Activated CD4-positive, alpha-beta T cell treated with anti-CD3 and anti-CD28 coated beads, Interleukin-2, amount 10 ng/mL, durations not matched to agents 7 days and 5 days (primary cell): Measurements from ENCODE around the gene OLFM3. TPM values are rescaled to one million over a fixed set of nuclear protein-coding genes. Genes with fewer than 3 reads are reported as not detected.

Experiments
- CTCF ChIA-PET: fragments of 350-600 bp; sonication (Branson Sonifier 250); formaldehyde crosslinking; loops from one replicate; lab custom pipeline; 2021; ENCODE audit warnings: antibody characterized with exemption; lab: Charles Lee
- POLR2A ChIA-PET: fragments of 350-600 bp; sonication (Branson Sonifier 250); formaldehyde crosslinking; loops from one replicate; lab custom pipeline; 2021; ENCODE audit warnings: antibody characterized with exemption; lab: Charles Lee
- DNase-seq: peaks from one replicate; pipeline ENCODE4 v3.0.0-alpha.2; 2020
- H3K27ac Mint-ChIP-seq: one replicate; pipeline ENCODE4 v1.8.0; 2021; ENCODE audit warnings: mild to moderate bottlenecking, moderate library complexity, mixed read lengths
- H3K27me3 Mint-ChIP-seq: one replicate; pipeline ENCODE4 v1.8.0; 2021; ENCODE audit warnings: mixed read lengths
- H3K36me3 Mint-ChIP-seq: one replicate; pipeline ENCODE4 v1.8.0; 2021; ENCODE audit warnings: low read depth, mixed read lengths
- H3K4me1 Mint-ChIP-seq: one replicate; pipeline ENCODE4 v1.8.0; 2021; ENCODE audit warnings: mixed read lengths
- H3K4me3 Mint-ChIP-seq: one replicate; pipeline ENCODE4 v1.8.0; 2021; ENCODE audit warnings: mild to moderate bottlenecking, moderate library complexity, mixed read lengths
- H3K9me3 Mint-ChIP-seq: one replicate; pipeline ENCODE4 v1.8.0; 2021; ENCODE audit warnings: mixed read lengths
- total RNA-seq, 2 experiments: library from RNA; stranded (reverse); gene quantifications; one replicate each; pipeline ENCODE4 v1.2.3, GENCODE V29; 2021

OLFM3 gene
- total RNA-seq, 2 experiments from 2014 or later: not detected

- ChIA-PET CTCF (no interaction called here), POLR2A (no interaction called here)
- no peaks in the 10 kb centered on the region for H3K4me1 Mint-ChIP-seq
- no peak for DNase-seq
- H3K27me3 Mint-ChIP-seq: no peaks in the 10 kb centered on the region
- H3K9me3 Mint-ChIP-seq: no peaks in the 10 kb centered on the region
- no peak overlapping the region for H3K27ac Mint-ChIP-seq
- H3K4me3 Mint-ChIP-seq: no peak overlapping the region
- H3K36me3 Mint-ChIP-seq: no peaks in the 10 kb centered on the region
Observed at GRCh38 chr1:101974599-101975274, 22.0 kb downstream of the OLFM3 start.

GRCh38 chr1:101971304-101971703, 25.4 kb downstream of the OLFM3 start:
- Mint-ChIP-seq H3K36me3 (no peaks in the 10 kb centered on the region), H3K27ac (no peak overlapping the region), H3K9me3 (no peaks in the 10 kb centered on the region), H3K27me3 (no peaks in the 10 kb centered on the region), H3K4me1 (no peaks in the 10 kb centered on the region), H3K4me3 (no peak overlapping the region)
- no peak for DNase-seq
- CTCF ChIA-PET: no interaction called here
- POLR2A ChIA-PET: no interaction called here

DNA sequence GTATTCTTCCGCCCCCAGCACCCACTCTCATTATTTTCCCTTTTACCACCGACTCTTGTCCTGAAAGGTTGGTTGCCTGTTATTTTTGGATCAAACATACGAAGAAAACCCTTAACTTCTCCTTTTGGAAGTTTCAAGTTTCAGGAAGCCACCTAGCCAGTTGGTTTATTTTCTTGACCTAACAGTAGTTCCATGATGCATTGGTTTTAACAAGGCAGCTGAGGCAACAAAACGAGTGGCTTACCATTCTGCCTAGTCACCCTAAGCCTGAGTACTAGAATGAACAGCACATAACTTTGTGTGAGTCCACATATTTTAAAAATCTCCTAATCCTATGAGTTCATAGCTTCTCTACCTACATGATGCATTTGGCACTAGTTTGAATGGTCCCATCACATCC, 28.9 kb downstream of the OLFM3 start:
- CTCF ChIA-PET: no interaction called here
- no peak for DNase-seq
- POLR2A ChIA-PET: no interaction called here
- Mint-ChIP-seq H3K27me3 (no peaks in the 10 kb centered on the region), H3K9me3 (no peaks in the 10 kb centered on the region), H3K4me3 (no peak overlapping the region), H3K27ac (no peak overlapping the region), H3K4me1 (no peaks in the 10 kb centered on the region), H3K36me3 (no peaks in the 10 kb centered on the region)

- CTCF ChIA-PET: no interaction called here
- H3K4me1 Mint-ChIP-seq: no peaks in the 10 kb centered on the region
- no peaks in the 10 kb centered on the region for H3K27me3 Mint-ChIP-seq
- no peak overlapping the region for H3K4me3 Mint-ChIP-seq
- no peaks in the 10 kb centered on the region for H3K36me3 Mint-ChIP-seq
- no peak for DNase-seq
- H3K27ac Mint-ChIP-seq: no peak overlapping the region
- no peaks in the 10 kb centered on the region for H3K9me3 Mint-ChIP-seq
- POLR2A ChIA-PET: no interaction called here
Observed at GRCh38 chr1:101965341-101965740, 31.4 kb downstream of the OLFM3 start.

DNA sequence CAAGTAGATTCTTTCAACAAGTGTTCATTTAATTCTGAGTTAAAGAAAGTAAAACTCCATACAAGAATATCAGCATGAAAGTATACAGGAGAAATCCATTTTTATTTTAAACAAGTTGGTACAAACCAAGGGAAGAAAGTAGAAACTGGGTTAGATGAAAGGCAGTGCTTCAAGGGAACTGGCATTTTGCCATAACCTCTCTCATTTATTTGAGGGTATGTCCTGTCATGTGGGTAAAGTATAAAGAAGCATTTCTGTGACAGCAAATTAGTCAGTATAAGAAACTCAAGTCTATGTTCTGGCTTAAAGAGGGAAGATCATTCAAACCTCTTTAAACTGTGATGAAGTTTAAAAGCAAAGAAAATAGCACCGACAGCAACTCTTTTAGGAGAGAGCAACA, 32.0 kb downstream of the OLFM3 start:
- no peak for DNase-seq
- Mint-ChIP-seq H3K36me3 (no peaks in the 10 kb centered on the region), H3K4me3 (no peak overlapping the region), H3K27me3 (no peaks in the 10 kb centered on the region), H3K9me3 (no peaks in the 10 kb centered on the region), H3K27ac (no peak overlapping the region), H3K4me1 (no peaks in the 10 kb centered on the region)
- ChIA-PET POLR2A (no interaction called here), CTCF (no interaction called here)

GRCh38 chr1:101960142-101960541, 36.6 kb downstream of the OLFM3 start:
- H3K4me1 Mint-ChIP-seq: no peaks in the 10 kb centered on the region
- no peaks in the 10 kb centered on the region for H3K36me3 Mint-ChIP-seq
- DNase-seq: no peak
- no peak overlapping the region for H3K4me3 Mint-ChIP-seq
- no peaks in the 10 kb centered on the region for H3K9me3 Mint-ChIP-seq
- peaks cover 2% of the 10 kb centered on the region for H3K27me3 Mint-ChIP-seq
- ChIA-PET POLR2A (no interaction called here), CTCF (interaction anchor here (0.6 kb wide), 1 partner anchor 146 kb away, joined by 6 read pairs; no protein-coding TSS in a partner anchor)
- no peak overlapping the region for H3K27ac Mint-ChIP-seq

- CTCF ChIA-PET: no interaction called here
- POLR2A ChIA-PET: no interaction called here
- H3K4me1 Mint-ChIP-seq: no peaks in the 10 kb centered on the region
- H3K27me3 Mint-ChIP-seq: peaks cover 2% of the 10 kb centered on the region
- H3K27ac Mint-ChIP-seq: no peak overlapping the region
- H3K4me3 Mint-ChIP-seq: no peak overlapping the region
- H3K9me3 Mint-ChIP-seq: no peaks in the 10 kb centered on the region
- H3K36me3 Mint-ChIP-seq: no peaks in the 10 kb centered on the region
- no peak for DNase-seq
Observed at GRCh38 chr1:101959456-101959855, 37.3 kb downstream of the OLFM3 start.

DNA sequence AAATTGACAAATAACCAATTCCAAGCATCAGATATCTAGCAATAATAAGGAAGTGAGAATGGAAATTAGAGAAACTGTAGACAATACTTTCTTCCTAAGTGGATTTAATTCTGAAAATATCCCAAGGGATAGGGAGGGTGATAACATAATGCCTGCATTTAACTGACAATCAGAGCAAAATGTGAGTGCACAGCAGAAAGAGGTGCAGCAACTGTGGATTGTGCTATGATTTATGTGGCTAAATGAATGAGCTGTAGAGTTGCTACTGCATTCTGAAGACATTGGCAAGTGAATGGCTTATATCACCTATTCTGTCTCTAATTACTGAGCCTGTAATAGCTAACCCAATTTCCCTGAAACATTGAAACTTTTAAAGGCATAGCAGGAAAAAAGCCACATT, 39.0 kb downstream of the OLFM3 start:
- Mint-ChIP-seq H3K9me3 (no peaks in the 10 kb centered on the region), H3K4me3 (no peak overlapping the region), H3K27ac (no peak overlapping the region), H3K4me1 (no peaks in the 10 kb centered on the region), H3K36me3 (no peaks in the 10 kb centered on the region), H3K27me3 (peaks cover 2% of the 10 kb centered on the region)
- CTCF ChIA-PET: no interaction called here
- DNase-seq: no peak
- POLR2A ChIA-PET: no interaction called here

DNA sequence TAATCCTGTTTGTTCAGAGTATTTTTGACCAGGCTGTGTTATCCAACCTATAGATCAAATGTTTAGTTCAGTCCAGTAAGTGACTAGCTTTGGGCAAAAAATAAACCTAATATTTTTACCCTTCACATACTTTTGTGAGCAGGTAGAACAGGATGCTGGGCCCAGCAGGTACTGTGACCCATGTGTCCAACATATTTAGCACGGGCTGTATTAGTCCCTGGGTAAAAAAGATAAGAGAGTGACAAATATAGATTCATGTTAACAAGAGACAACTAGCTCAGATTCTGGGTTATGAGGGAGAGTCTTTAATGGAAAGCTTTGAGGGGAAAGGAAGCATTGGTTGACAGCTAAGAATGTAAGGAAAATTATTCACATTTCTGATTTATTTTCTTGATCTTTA, 43.1 kb downstream of the OLFM3 start:
- POLR2A ChIA-PET: no interaction called here
- H3K27me3 Mint-ChIP-seq: peaks cover 2% of the 10 kb centered on the region

DNA sequence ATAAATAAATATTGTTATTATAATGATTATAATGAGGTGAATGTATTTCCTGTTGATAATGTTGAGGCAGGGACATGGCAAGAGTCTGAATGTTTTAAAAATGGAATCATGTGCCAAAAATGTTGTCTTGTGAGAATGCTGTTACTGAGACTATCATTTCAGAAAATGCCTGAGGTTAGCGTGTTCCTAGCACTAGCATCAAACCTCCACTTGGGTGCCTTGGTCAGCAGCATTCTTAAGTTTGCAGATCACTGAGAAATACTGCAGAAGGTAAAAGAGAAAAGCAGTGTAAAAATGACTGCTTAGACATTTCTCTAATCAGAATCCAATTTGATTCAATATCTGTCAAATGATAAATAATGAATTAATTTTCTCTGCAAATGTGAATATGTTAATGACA, 50.8 kb downstream of the OLFM3 start:
- H3K27me3 Mint-ChIP-seq: no peaks in the 10 kb centered on the region
- POLR2A ChIA-PET: no interaction called here

More for the DNA sequence above, 43.1 kb downstream of the OLFM3 start:
- Mint-ChIP-seq H3K27ac (no peak overlapping the region), H3K4me1 (no peaks in the 10 kb centered on the region), H3K36me3 (no peaks in the 10 kb centered on the region), H3K9me3 (no peaks in the 10 kb centered on the region), H3K4me3 (no peak overlapping the region)
- no peak for DNase-seq
- CTCF ChIA-PET: no interaction called here

DNA sequence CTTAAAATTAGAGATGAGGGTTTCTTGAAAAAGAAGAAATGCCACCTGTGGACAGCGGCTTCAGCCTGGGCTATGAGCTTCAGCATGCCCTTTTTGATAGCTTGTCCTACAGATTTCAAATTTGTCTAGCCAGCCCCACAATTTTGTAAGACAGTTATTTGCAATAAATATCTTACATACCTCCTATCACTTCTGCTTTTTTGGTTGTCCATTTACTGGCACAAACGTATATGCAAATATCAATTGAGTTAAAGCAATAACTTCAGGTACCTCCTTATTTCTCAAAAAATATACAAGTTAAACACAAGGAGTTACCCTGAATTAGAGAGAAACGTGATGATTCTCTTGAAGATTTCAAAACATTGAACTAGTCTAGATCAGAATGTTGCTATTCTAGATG, 53.5 kb downstream of the OLFM3 start:
- ChIA-PET POLR2A (no interaction called here), CTCF (no interaction called here)
- no peak for DNase-seq
- no peak overlapping the region for H3K4me3 Mint-ChIP-seq
- H3K9me3 Mint-ChIP-seq: no peaks in the 10 kb centered on the region
- H3K36me3 Mint-ChIP-seq: no peaks in the 10 kb centered on the region
- no peaks in the 10 kb centered on the region for H3K27me3 Mint-ChIP-seq
- H3K4me1 Mint-ChIP-seq: no peaks in the 10 kb centered on the region
- H3K27ac Mint-ChIP-seq: no peak overlapping the region

More for the DNA sequence above, 50.8 kb downstream of the OLFM3 start:
- CTCF ChIA-PET: no interaction called here
- Mint-ChIP-seq H3K27ac (no peak overlapping the region), H3K36me3 (no peaks in the 10 kb centered on the region), H3K9me3 (no peaks in the 10 kb centered on the region), H3K4me3 (no peak overlapping the region), H3K4me1 (no peaks in the 10 kb centered on the region)
- DNase-seq: no peak

- no peak overlapping the region for H3K4me3 Mint-ChIP-seq
- H3K27ac Mint-ChIP-seq: no peak overlapping the region
- POLR2A ChIA-PET: no interaction called here
Observed at GRCh38 chr1:101942516-101943193, 54.1 kb downstream of the OLFM3 start.

GRCh38 chr1:101938681-101939080, 58.0 kb downstream of the OLFM3 start:
- POLR2A ChIA-PET: no interaction called here
- no peak overlapping the region for H3K27ac Mint-ChIP-seq
- no peak overlapping the region for H3K4me3 Mint-ChIP-seq
- H3K4me1 Mint-ChIP-seq: no peaks in the 10 kb centered on the region
- no peaks in the 10 kb centered on the region for H3K36me3 Mint-ChIP-seq
- CTCF ChIA-PET: no interaction called here
- no peaks in the 10 kb centered on the region for H3K9me3 Mint-ChIP-seq
- H3K27me3 Mint-ChIP-seq: no peaks in the 10 kb centered on the region
- DNase-seq: no peak

More at GRCh38 chr1:101942516-101943193, 54.1 kb downstream of the OLFM3 start:
- DNase-seq: no peak
- H3K4me1 Mint-ChIP-seq: no peaks in the 10 kb centered on the region
- CTCF ChIA-PET: no interaction called here
- H3K27me3 Mint-ChIP-seq: no peaks in the 10 kb centered on the region
- no peaks in the 10 kb centered on the region for H3K36me3 Mint-ChIP-seq
- H3K9me3 Mint-ChIP-seq: no peaks in the 10 kb centered on the region

DNA sequence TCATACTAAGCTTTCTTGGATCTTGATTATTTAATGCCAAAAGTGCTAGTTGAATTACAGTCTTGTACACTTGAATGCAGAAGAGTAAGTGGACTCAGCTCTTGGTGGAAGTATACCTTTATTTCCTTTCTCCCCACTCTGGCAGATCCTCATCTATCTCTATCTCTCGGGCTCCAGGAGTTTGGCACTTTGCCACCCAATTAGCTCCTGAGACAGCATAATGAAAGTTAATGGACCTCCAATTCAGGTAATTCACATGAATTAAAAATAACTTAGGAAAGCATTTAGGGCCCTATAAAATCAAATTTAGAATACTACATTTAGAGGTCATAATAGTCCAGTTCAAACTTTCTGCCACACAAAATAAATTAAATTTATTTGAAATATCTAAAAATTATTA, 67.4 kb downstream of the OLFM3 start:
- H3K9me3 Mint-ChIP-seq: no peaks in the 10 kb centered on the region
- ChIA-PET CTCF (no interaction called here), POLR2A (no interaction called here)
- no peak for DNase-seq
- H3K27ac Mint-ChIP-seq: no peak overlapping the region
- H3K36me3 Mint-ChIP-seq: no peaks in the 10 kb centered on the region
- H3K4me3 Mint-ChIP-seq: no peak overlapping the region
- H3K4me1 Mint-ChIP-seq: no peaks in the 10 kb centered on the region
- H3K27me3 Mint-ChIP-seq: no peaks in the 10 kb centered on the region
